OCI-LY3 (cell line): Measurements from ENCODE around the gene CARM1.

Experiments
- H2AFZ ChIP-seq: fragments of 200-600, 300-600 bp; shearing (Covaris generic); 2 replicates; pipeline ENCODE4 v1.6.0; 2014; ENCODE audit warnings: antibody characterized with exemption, low read depth, low read length
- H3K27ac ChIP-seq: fragments of 200-600, 300-600 bp; sonication (generic); 2 replicates; pipeline ENCODE4 v1.5.1; 2014; ENCODE audit warnings: mild to moderate bottlenecking, low read length, moderate library complexity, mixed read lengths
- H3K27me3 ChIP-seq: fragments of 200-600, 300-600 bp; sonication (generic); 2 replicates; pipeline ENCODE4 v1.6.1; 2014; ENCODE audit warnings: low read depth, low read length, mixed read lengths
- H3K36me3 ChIP-seq: fragments of 200-600, 300-600 bp; sonication (generic); replicated peaks from 2 replicates; pipeline ENCODE3; 2014; ENCODE audit warnings: low read depth, low read length, mixed read lengths
- H3K4me1 ChIP-seq: fragments of 300-600, 200-600 bp; sonication (generic); 2 replicates; pipeline ENCODE4 v1.6.1; 2014; ENCODE audit warnings: low read length, mixed read lengths
- H3K4me2 ChIP-seq: fragments of 200-600, 300-600 bp; sonication (generic); 2 replicates; pipeline ENCODE4 v1.6.1; 2014; ENCODE audit warnings: low read length, mixed read lengths
- H3K4me3 ChIP-seq: fragments of 300-600, 200-600 bp; sonication (generic); 2 replicates; pipeline ENCODE4 v1.5.1; 2014; ENCODE audit warnings: antibody characterized with exemption, mild to moderate bottlenecking, low read length, moderate library complexity
- H3K79me2 ChIP-seq: fragments of 300-600, 200-600 bp; shearing (Covaris generic); 2 replicates; pipeline ENCODE4 v1.6.1; 2014; ENCODE audit warnings: mild to moderate bottlenecking, low read length, mixed read lengths
- H3K9ac ChIP-seq: fragments of 300-600, 200-600 bp; shearing (Covaris generic); 2 replicates; pipeline ENCODE4 v1.6.0; 2014; ENCODE audit warnings: mild to moderate bottlenecking, low read length, moderate library complexity
- H3K9me3 ChIP-seq: fragments of 200-600, 300-600 bp; shearing (Covaris generic); 2 replicates; pipeline ENCODE4 v1.6.1; 2014; ENCODE audit warnings: low read length, mixed read lengths; ENCODE audit not compliant: insufficient read depth
- H4K20me1 ChIP-seq: fragments of 200-600, 300-600 bp; sonication (generic); 2 replicates; pipeline ENCODE4 v1.6.1; 2016; ENCODE audit warnings: low read length, mixed read lengths; ENCODE audit not compliant: insufficient read depth
- CTCF ChIP-seq: fragments of 200-600, 300-600 bp; sonication (generic); IDR thresholded peaks from 2 replicates; pipeline ENCODE4 v1.5.1; 2014; ENCODE audit warnings: antibody characterized with exemption, low read length, low read depth
- EZH2phosphoT487 ChIP-seq: fragments of 200-600 bp; shearing (Covaris generic); IDR thresholded peaks from 2 replicates; pipeline ENCODE4 v1.6.1; 2018; ENCODE audit warnings: antibody characterized with exemption, mixed run types, low read depth

The CARM1 gene

GRCh38 chr19:10965398-10965797 is 94.0 kb downstream of the CARM1 start:
- no peaks in the 10 kb centered on the region for H3K27me3 ChIP-seq
- TF ChIP-seq EZH2phosphoT487 (no peak), CTCF (no peak)
- no peak overlapping the region for H3K27ac ChIP-seq

GRCh38 chr19:10966809-10967208 is 95.5 kb downstream of the CARM1 start:
- H4K20me1 ChIP-seq = peaks cover 63% of the 10 kb centered on the region
- TF ChIP-seq EZH2phosphoT487 = no peak
- no peak for TF ChIP-seq CTCF
- no peak overlapping the region for H3K4me2 ChIP-seq
- H3K4me3 ChIP-seq = no peak overlapping the region
- no peak overlapping the region for H3K9ac ChIP-seq
- H3K4me1 ChIP-seq = peaks cover 25% of the 10 kb centered on the region
- no peak overlapping the region for H3K27ac ChIP-seq
- H3K79me2 ChIP-seq = peaks cover 97% of the 10 kb centered on the region
- H2AFZ ChIP-seq = no peak overlapping the region
- no peaks in the 10 kb centered on the region for H3K9me3 ChIP-seq
- no peaks in the 10 kb centered on the region for H3K27me3 ChIP-seq
- peaks cover 15% of the 10 kb centered on the region for H3K36me3 ChIP-seq

More at GRCh38 chr19:10965398-10965797, 94.0 kb downstream of the CARM1 start:
- Histone ChIP-seq H3K4me1 (peaks cover 25% of the 10 kb centered on the region), H3K4me2 (no peak overlapping the region), H4K20me1 (peaks cover 53% of the 10 kb centered on the region), H3K79me2 (peaks cover 91% of the 10 kb centered on the region), H3K9ac (no peak overlapping the region), H3K4me3 (no peak overlapping the region), H3K9me3 (no peaks in the 10 kb centered on the region), H2AFZ (no peak overlapping the region), H3K36me3 (peaks cover 10% of the 10 kb centered on the region)

GRCh38 chr19:10968527-10969135 is 97.3 kb downstream of the CARM1 start:
- Histone ChIP-seq H2AFZ (no peak overlapping the region), H3K36me3 (peaks cover 18% of the 10 kb centered on the region), H3K9ac (no peak overlapping the region), H3K4me3 (no peak overlapping the region), H3K27me3 (no peaks in the 10 kb centered on the region), H3K4me1 (peaks cover 11% of the 10 kb centered on the region), H3K9me3 (no peaks in the 10 kb centered on the region), H4K20me1 (peaks cover 61% of the 10 kb centered on the region), H3K4me2 (peak overlapping the region; percentile 42), H3K79me2 (peaks cover 95% of the 10 kb centered on the region), H3K27ac (no peak overlapping the region)
- TF ChIP-seq EZH2phosphoT487 (no peak), CTCF (peak; percentile 12; the same call in 1 of the 2 replicates)

GRCh38 chr19:10971107-10971726 is 99.9 kb downstream of the CARM1 start:
- Histone ChIP-seq H3K4me2 (no peak overlapping the region), H3K27ac (no peak overlapping the region)

More at GRCh38 chr19:10971107-10971726, 99.9 kb downstream of the CARM1 start:
- Histone ChIP-seq H3K9ac (no peak overlapping the region), H2AFZ (no peak overlapping the region), H3K27me3 (no peaks in the 10 kb centered on the region), H3K4me3 (no peak overlapping the region), H3K4me1 (peaks cover 11% of the 10 kb centered on the region), H4K20me1 (peaks cover 63% of the 10 kb centered on the region), H3K79me2 (peaks cover 94% of the 10 kb centered on the region), H3K36me3 (peaks cover 11% of the 10 kb centered on the region), H3K9me3 (no peaks in the 10 kb centered on the region)
- TF ChIP-seq CTCF (no peak), EZH2phosphoT487 (no peak)
